Measurements from ENCODE around the gene PATJ. TPM values are rescaled to one million over a fixed set of nuclear protein-coding genes. Genes with fewer than 3 reads are reported as not detected.

PATJ gene
- total and polyA plus RNA-seq, 3 donors from 2014 or later, result 12.9 to 44.5 (median 21.6) TPM

DNA sequence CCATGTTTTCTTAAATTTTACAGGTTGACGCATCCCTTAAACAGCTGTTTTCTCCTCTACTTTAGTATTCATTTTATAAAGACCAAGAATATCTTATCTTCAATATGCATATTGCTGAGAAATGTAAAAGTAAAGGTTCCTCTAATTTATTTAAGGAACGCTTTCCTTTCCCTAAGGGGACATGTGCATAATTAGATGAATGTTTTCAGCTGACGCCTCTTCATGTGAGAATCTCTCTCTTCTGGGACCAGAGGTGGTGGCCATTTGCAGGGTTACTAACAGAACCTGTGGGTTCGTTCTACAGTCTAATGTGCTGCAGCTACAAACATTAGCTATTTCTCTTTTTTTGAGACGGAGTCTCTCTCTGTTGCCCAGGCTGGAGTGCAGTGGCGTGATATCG, 304.6 kb downstream of the PATJ start:
- WGBS, 2 donors, result 93 to 98% methylated on average over 7 of the region's 7 CpGs
- TF ChIP-seq POLR2A (IDR thresholded peaks at IDR 0.05) (no peak), CTCF (IDR thresholded peaks at IDR 0.05) (no peak)
- no peak for DNase-seq
- Histone ChIP-seq H3K4me1 (no peaks in the 10 kb centered on the region), H3K27ac (no peak overlapping the region), H3K36me3 (ENCODE audit: low read depth, missing control alignments) (no peaks in the 10 kb centered on the region), H3K4me3 (no peak overlapping the region), H3K27me3 (no peaks in the 10 kb centered on the region), H3K9me3 (no peaks in the 10 kb centered on the region)
- intact Hi-C loops (cut with DNase I; ENCODE audit: low total_unique reads), result no loop called here

DNA sequence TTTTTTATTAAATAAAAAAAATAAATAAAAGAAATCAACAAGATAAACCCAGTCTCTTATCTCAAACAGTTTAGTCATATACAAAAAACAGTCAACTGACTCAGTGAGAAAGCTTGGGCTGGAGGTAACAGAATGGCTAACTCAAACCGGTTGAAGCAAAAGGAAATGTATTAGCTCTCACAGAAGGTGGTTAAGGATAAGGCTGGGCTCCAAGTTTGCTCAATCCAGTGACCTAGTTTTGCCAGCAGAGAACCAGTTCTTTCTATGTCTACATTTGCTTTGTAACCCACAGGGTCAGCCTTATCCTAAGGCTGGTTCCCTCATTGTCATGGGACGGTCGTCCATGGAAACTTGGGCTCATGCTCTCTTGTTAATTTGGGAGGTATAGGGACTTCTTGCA, 307.9 kb downstream of the PATJ start:
- WGBS, 2 donors, result 90 to 98% methylated on average over 3 of the region's 3 CpGs

GRCh38 chr1:62052946-62053345, 310.7 kb downstream of the PATJ start:
- no peak for TF ChIP-seq POLR2A (IDR thresholded peaks at IDR 0.05)
- no peak for TF ChIP-seq CTCF (IDR thresholded peaks at IDR 0.05)
- no peak for DNase-seq
- no peaks in the 10 kb centered on the region for H3K4me1 ChIP-seq
- H3K27ac ChIP-seq, result no peak overlapping the region
- intact Hi-C loops (cut with DNase I; ENCODE audit: low total_unique reads), result no loop called here
- H3K36me3 ChIP-seq (ENCODE audit: low read depth, missing control alignments), result no peaks in the 10 kb centered on the region
- no peaks in the 10 kb centered on the region for H3K9me3 ChIP-seq
- H3K27me3 ChIP-seq, result no peaks in the 10 kb centered on the region
- no peak overlapping the region for H3K4me3 ChIP-seq

More for the DNA sequence above, 307.9 kb downstream of the PATJ start:
- Histone ChIP-seq H3K9me3 (no peaks in the 10 kb centered on the region), H3K4me3 (no peak overlapping the region), H3K27me3 (no peaks in the 10 kb centered on the region), H3K4me1 (no peaks in the 10 kb centered on the region), H3K27ac (no peak overlapping the region), H3K36me3 (ENCODE audit: low read depth, missing control alignments) (no peaks in the 10 kb centered on the region)
- no peak for DNase-seq
- TF ChIP-seq CTCF (IDR thresholded peaks at IDR 0.05), result no peak
- TF ChIP-seq POLR2A (IDR thresholded peaks at IDR 0.05), result no peak
- intact Hi-C loops (cut with DNase I; ENCODE audit: low total_unique reads), result no loop called here

DNA sequence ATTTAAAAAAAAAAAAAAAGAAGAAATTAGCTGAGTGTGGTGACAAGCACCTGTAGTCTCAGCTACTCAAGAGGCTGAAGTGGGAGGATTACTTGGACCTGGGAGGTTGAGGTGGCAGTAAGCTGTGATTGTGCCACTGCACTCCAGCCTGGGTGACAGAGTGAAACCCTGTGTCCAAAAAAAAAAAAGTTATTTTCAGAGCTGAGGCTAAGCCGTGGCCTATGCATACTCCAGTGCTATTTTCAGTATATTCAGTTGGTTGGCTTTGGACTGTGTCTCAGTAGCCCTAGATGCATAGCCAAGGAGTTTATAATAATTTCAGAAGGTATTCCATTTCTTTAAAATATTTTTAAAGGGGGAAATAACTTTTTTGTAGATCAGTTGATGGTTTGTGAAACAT, 311.9 kb downstream of the PATJ start:
- no peak for TF ChIP-seq CTCF (IDR thresholded peaks at IDR 0.05)
- no peak for TF ChIP-seq POLR2A (IDR thresholded peaks at IDR 0.05)
- WGBS, 2 donors, result 88 to 92% methylated on average over 1 of the region's 1 CpG

GRCh38 chr1:62057230-62057629, 314.9 kb downstream of the PATJ start:
- 94 to 99% methylated on average over 4 of the region's 4 CpGs for WGBS, 2 donors
- no peak for DNase-seq
- no peak overlapping the region for H3K4me3 ChIP-seq
- no peak for TF ChIP-seq POLR2A (IDR thresholded peaks at IDR 0.05)
- no peak for TF ChIP-seq CTCF (IDR thresholded peaks at IDR 0.05)
- no peaks in the 10 kb centered on the region for H3K36me3 ChIP-seq (ENCODE audit: low read depth, missing control alignments)
- no peak overlapping the region for H3K27ac ChIP-seq
- H3K4me1 ChIP-seq, result no peaks in the 10 kb centered on the region
- intact Hi-C loops (cut with DNase I; ENCODE audit: low total_unique reads), result no loop called here
- H3K27me3 ChIP-seq, result no peaks in the 10 kb centered on the region
- H3K9me3 ChIP-seq, result no peaks in the 10 kb centered on the region

More for the DNA sequence above, 311.9 kb downstream of the PATJ start:
- Histone ChIP-seq H3K4me1 (no peaks in the 10 kb centered on the region), H3K9me3 (no peaks in the 10 kb centered on the region), H3K36me3 (ENCODE audit: low read depth, missing control alignments) (no peaks in the 10 kb centered on the region), H3K27ac (no peak overlapping the region), H3K27me3 (no peaks in the 10 kb centered on the region), H3K4me3 (no peak overlapping the region)
- DNase-seq, result no peak
- intact Hi-C loops (cut with DNase I; ENCODE audit: low total_unique reads), result no loop called here

All from testis (tissue), 3 donors.